ENCODE measurements around the gene ELMO1.
A peak's percentile ranks its signal among the peaks of the same experiment; 100 is the strongest.
"Not testable (repeated sequence)": the region's sequence is repeated elsewhere in the genome, so short reads cannot be mapped to it uniquely, and the experiment has no call there.

The ELMO1 gene

GRCh38 chr7:36999626-37000485, 448.8 kb downstream of the ELMO1 start:
- no peak for DNase-seq

DNA sequence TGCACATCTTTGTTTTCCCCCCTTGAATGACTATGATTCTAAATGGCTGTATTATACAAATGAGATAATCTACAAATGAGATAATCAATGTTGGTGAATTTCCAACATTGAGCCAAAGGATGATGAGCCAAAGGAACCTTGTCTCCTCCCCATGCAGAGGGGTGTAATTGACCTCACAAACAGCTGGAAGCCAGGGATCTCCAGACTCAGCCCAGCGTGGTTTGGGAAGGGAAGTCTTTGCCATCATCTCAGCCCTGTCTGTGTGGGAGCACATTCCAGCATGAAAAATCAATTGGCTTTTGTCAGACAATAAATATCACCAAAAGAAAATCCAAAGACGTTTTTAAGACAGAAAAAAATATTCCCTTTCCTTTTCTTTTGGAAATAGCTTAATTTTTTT, 452.9 kb downstream of the ELMO1 start:
- DNase-seq: no peak

DNA sequence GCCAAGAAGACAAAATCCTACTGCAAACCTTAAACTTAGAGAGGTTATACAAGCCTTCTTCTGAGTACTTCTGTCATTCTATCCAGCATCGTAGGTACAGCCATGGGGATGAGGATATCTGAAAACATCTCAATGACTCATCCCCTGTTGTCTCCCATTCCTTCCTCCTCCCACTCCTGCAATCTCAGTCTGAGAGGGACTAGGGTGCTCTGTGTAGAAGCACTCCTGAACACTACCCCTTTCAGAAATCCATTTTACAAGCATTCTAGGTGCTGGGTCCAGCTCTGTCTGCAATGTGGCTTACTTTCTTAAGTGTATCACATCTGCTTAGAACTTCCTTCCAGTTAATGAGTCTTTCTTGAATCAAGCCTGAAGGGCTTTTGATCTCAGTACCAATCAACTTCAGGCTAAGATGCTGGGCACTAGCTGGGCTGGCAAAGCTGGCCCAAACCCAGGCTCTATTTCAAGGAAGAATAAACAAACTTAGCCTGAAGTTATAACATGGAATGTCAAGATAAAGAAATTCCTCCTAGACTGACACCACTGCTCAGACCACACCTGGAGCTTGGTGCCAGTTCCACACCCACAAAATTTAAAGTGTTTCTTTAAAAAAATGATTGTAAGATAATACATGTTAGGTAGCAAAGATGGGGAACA, 454.1 kb downstream of the ELMO1 start:
- DNase-seq: no peak

DNA sequence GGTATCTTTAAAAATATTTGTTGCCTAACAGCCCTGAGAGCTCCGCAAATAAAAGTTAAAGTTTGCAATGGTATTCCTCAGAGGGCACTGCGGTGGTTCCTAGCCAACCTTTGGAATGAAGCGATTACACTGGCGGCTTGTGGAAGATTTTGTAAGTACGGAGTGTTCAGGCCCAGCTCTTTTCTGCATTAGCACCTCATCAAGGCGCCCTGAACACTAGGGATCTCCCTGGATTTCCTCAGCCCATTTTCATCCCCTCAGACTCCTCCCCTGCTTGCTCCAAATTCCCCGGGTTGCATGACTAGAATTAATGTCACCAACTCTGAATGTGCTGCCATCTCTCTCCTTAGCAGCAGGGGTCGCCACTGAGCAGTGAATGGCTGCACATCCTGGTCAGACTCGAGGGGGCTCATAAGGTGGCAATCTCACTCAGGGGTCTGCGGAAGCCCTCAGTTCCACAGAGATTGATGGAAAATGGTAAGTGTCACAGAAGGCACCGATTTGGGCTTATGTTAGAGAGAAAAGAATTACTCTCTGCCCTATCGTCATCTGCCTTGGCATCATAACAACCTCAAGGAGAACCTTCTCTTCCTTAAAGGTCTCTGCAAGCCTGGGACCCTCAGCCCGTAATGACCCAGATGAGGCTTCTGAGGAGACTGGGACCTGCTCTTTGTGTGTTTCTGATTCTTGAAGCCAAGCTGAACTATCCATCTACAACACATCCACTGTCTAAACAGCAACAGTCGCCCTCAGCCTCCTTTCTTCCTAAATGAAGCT, 461.5 kb downstream of the ELMO1 start:
- peak; percentile 77 for DNase-seq

GRCh38 chr7:36986511-36986933, 462.1 kb downstream of the ELMO1 start:
- DNase-seq: no peak

DNA sequence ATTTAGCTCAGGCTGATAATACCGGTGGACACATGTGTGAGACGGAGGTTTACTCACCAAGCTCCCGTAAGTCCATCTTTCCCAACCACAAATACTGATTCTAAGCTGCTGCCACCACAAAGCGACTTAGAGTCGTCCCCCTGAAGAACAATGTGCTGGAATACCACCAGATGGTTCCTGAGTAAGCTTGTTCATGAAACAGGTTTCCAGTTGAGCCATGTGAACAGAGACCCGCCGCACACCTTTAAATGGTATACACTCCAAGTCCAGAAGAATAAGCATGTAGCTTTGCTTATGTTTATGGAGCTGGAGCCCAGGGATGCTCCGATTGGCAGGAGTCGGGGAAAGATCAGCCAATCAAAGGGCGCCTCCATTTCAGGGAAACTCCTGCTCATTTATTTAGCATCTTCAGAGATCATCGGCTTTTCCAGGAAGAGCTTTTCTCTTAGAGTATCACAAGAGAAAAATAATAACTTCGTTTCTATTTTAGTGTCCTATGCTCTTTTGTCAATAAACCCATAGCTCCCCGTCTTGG, 462.7 kb downstream of the ELMO1 start:
- no peak for DNase-seq

GRCh38 chr7:36985316-36985715, 463.3 kb downstream of the ELMO1 start:
- DNase-seq: no peak

DNA sequence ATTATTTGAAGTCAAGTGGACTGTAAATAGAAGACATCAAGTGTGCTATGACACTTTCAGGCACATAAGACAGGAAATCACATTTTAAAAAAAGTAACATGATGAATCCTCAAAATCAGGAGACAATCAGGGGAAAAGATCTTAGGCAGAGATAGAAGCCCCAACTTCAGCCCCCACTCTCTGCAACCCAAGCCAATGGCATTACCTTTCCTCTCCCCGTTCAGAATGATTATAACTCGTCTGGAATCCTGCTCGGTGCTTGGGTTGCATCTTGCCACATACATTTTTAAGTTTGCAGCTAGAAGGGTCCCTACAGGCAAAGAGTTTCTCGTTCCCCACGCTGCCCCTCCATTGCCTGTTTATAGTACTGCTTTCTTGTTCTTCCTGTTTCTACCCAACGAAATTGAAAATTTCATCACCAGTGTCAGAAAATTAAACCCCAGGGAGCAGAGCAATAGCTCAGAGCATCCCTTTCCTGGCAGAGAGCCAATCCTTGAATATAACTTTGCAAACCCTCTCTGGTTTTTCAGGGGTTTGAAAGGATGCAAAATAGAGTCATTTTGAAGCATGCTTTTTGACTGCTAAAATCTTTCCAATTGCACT, 463.9 kb downstream of the ELMO1 start:
- peak; percentile 58 for DNase-seq

GRCh38 chr7:36984041-36984521, 464.6 kb downstream of the ELMO1 start:
- no peak for DNase-seq

GRCh38 chr7:36982766-36983165, 465.9 kb downstream of the ELMO1 start:
- peak; percentile 57 for DNase-seq

DNA sequence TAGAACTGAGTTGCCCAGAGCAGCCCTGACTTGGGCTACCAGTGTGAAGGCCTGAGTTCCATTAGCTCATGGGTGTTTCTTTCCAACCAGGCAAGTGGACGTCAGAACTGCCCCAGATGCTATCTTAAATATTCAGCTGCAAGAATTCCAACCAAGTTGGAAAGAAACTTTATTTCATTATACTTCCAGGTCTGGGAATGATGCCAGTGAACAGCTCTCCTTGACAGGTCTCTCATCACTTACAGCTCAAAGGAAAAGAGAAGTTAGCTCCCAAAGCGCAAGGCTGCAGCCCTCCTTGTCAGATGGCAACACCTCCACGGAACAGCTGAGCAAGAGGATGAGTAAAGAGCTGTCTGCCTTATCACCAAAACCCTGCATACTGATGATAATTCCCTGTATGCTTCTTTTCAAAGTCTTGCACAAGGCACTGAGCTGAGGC, 468.8 kb downstream of the ELMO1 start:
- no peak for DNase-seq

GRCh38 chr7:36978461-36978860, 470.2 kb downstream of the ELMO1 start:
- no peak for DNase-seq

DNA sequence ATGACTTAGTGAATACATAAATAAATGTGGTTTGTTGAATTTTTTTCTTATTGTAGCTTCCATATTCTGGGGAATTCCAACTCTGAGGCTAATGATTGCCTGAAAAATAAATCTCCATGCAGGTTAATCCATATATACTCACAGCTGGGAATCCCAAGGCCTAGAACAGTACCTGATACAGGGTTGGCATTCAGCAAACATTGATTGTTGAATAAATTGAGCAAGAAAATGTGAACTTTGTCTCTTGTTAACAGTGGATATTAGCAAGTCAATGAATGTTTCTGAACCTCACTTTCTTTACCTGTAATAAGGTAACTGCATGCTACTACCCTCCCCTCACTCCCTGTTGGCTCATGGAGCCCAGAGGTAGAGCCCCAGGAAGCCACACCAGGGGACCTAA, 470.8 kb downstream of the ELMO1 start:
- DNase-seq: no peak

- not testable (repeated sequence) for DNase-seq
Observed at GRCh38 chr7:36973534-36973933, 475.1 kb downstream of the ELMO1 start.

- DNase-seq: peak; percentile 85
Observed at GRCh38 chr7:36972140-36972518, 476.5 kb downstream of the ELMO1 start.

GRCh38 chr7:36971515-36972139, 477.0 kb downstream of the ELMO1 start:
- DNase-seq: no peak

GRCh38 chr7:36970551-36971514, 477.8 kb downstream of the ELMO1 start:
- DNase-seq: no peak

DNA sequence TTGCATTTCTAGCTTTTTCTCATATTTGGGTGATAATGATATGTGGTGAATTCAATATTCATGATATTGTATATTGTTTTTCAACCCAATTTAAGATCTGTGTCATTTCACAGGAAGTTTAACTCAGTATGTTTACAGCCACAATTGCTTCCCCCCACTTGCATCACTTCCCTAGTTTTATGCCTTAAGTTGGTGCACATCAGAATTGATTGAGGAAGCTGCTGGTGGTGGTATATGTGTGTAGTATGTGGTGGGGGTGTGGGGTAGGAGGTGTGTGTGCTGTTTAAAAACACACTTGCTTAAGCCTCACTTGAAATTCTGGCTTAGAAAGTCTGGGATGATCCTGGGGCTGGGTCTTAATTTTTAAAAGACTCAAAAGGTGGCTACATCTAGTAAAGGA, 479.3 kb downstream of the ELMO1 start:
- peak; percentile 89 for DNase-seq

DNA sequence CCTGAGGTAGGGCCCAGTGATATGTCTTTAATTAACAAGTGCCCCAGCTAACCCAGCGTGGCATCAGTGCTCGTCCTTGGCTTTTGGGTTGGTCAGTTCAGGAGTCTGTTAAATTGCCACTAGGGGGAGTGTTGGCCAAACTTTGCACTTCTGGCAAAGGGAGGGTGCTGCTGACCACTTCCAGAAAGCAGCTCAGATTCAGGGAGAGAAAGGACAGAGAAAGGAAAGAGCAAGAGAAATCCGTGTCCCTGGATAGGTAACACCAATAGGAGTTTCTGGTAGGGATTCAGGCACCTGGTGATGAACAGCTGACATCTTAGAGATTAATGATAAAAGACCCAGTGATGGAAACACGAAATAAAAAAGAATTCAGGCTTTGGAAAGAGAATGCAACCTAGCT, 481.3 kb downstream of the ELMO1 start:
- peak; percentile 71 for DNase-seq

DNA sequence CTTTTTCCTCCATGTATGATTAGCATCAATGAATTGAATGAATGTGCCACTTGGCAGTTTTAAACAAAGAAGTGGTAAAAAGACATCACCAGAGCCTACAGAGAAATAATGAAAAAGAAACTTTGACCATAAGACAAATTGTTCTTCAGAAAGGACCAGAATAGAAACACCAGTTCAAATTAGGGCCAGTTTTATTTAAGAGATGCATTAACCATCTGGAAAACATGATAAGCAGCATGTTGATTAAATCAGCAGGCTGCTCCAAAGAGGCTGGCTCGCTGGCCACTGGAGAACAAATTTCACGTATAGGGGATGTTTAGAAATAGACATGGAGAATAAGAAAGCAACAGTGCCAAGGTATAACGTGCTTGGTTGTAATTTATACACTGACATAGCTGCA, 482.0 kb downstream of the ELMO1 start:
- no peak for DNase-seq

DNA sequence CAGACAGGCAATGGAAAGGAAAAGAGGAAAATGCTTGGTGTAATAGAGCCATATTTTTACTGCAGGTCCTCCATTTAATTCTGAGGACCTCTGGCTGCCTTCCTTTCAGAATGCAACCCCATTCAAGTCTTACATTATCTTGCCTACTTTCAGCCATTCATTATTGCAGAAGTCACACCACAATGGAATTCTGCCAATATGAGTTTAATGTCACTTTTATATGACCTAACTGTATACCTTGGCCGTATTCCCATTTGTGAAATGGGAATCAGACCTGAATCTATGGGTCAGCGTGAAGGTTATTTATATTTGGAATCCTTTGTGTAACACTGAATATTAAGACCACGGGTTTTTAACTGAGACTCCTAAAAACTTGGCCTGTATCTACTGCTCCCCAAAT, 482.6 kb downstream of the ELMO1 start:
- no peak for DNase-seq
